NCI-H187 treated with DMSO at 0.1 percent for 48 hours (cell line): ENCODE data around the gene GPC1.

ENCODE experiments used
- DNase-seq: peaks from one replicate; lab custom pipeline; 2025; lab: John Stamatoyannopoulos, UW

The GPC1 gene

GRCh38 chr2:240413813-240414429 lies 21.5 kb upstream of the GPC1 start:
- DNase-seq = no peak

DNA sequence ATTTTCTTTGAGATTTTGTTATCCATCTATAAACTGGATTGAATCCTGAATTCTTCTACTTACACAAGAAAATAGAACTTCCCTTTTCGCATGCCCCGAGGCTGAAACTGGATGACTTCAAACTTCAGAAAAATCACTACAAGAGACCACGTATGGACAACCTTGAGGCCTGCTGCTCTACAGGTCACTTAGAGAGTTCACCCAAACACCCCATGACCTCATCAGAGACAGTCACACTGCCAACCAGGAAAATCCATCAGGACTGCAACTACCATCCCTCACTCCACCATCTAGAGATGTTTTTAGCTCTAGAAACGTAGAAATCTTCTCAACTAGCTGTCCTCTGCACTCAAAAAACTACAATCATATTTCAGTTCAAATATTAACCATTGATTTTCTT lies 18.6 kb upstream of the GPC1 start:
- DNase-seq = no peak

- DNase-seq = no peak
Observed at GRCh38 chr2:240418311-240418710, 17.2 kb upstream of the GPC1 start.

- no peak for DNase-seq
Observed at GRCh38 chr2:240419271-240419670, 16.2 kb upstream of the GPC1 start.

DNA sequence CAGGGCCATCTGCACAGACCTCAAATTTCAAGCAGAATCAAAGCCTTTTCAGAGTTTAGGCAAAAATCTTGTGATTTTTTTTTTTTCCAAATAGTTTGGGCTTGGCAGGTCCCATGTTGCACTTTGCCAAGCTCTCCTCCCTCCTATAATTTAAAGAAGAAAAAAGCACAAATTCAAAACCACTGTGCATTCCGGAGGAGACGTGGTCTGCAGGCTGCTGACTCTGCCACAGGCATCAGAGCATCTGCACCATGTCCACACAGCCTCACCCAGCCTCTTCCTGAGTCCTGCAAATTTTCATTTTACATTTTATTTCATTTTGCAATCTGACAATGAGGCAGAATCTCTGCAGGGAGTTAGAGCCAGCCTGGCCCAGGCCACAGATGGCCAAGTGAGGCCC lies 15.7 kb upstream of the GPC1 start:
- no peak for DNase-seq

- DNase-seq = no peak
Observed at GRCh38 chr2:240420206-240421104, 15.0 kb upstream of the GPC1 start.

DNA sequence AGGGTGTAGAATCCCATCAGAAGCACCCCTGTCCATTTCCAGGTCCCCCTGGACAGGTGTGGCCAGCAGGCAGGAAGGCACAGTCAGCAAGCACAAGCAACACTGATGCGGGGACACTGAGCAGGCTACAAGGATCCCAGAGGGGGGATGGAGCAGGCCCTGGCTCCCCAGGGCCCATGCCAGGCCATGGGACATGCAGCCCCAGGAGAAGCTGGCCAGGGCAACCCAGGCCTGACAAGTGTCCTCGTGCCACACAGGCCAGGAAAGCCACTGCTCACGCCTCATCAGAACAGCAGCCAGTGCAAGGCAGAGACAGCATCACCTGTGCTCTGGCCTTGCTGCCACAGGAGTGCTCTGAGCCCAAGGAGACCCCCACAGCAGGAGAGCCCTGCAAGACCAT lies 14.1 kb upstream of the GPC1 start:
- DNase-seq = no peak

- DNase-seq = no peak
Observed at GRCh38 chr2:240422658-240423329, 12.7 kb upstream of the GPC1 start.

DNA sequence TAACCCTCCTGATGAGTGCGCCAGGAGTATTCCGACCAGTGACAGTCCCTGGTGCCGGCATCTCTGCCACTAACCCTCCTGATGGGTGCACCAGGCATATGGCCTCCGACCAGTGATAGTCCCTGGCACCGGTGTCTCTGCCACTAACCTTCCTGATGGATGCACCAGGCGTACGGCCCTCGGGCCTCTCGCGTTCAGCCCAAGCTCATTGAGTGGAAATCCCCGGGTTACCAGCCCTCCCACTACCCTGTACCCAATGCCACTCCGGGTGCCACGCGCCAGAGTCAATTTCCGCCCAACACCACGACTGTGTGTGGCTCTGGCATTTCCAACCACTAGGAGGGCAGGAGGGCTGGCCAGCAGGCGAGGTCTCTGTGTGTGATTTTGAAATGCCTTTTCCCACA lies 11.7 kb upstream of the GPC1 start:
- DNase-seq = no peak

- no peak for DNase-seq
Observed at GRCh38 chr2:240424341-240425235, 10.9 kb upstream of the GPC1 start.

DNA sequence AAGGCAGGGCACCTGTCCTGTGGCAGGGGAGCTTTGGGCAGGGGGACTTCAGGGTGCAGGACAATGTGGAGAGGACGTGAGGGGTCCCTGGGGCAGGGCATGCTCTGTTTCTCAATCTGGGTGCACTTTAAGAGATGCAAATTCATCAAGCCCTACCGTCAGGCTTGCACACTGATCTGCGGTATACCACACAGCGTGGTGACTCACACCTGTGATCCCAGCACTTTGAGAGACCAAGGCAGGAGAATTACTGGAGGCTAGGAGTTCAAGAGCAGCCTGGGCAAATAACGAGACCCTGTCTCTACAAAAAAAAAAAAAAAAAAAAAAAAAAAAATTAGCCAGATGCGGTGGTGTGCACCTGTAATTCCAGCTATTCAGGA lies 10.2 kb upstream of the GPC1 start:
- DNase-seq = no peak

GRCh38 chr2:240425697-240426096 lies 9.8 kb upstream of the GPC1 start:
- no peak for DNase-seq

DNA sequence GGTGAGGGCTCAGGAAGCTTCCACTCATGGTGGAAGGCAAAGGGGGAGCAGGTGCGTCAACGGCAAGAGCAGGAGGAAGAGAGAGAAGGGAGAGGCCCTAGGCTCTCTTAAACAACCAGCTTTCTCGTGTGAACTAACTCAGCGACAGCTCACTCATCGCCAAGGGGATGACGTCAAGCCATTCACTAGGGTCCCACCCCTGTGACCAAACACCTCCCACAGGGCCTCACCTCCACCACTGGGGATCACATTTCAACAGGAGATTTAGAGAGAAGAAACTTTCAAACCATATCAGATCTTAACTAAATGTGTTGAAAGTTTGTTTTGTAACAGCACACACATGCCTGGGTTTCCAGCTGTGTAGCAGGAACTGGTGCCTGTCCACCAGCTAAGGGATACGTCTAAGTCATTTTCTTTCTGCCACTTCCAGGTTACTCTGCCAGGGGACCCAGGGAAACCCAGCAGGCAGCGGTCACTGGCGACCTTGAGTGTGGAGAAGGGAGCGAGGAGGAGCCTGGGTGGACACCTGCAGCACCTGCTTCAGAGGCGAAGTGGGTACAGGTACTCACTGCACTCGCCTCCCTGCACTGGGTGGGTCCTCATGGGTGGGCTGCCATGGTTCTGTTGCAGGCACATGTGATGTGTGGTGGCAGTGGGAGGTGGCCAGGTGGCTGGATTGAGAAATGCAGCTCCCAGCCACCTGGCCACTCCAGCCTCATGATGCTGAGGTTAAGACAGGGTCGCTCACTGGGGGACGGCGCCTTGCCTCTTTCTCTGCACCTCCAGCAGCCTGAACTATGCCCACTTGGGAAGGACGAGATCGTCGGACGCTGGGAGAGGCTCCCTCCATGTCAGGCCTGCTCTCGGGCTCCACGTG lies 8.4 kb upstream of the GPC1 start:
- no peak for DNase-seq

DNA sequence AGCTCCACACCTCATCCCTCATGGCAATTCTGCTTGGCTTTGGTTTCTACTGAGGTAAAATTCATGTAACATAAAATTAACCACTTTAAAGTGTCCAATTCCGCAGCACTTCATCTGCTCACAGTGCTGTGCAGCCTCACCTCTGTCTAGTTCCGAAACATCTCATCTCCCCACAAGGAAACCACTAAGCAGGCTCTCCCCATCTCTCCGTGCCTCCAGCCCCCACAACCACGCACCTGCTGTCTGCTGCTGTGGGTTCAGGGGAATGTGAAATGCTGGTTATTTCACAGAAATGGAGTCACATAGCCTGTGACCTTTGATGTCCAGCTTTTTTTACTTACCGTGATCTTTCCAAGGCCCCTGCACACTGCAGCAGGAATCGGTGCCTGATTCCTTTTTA lies 7.7 kb upstream of the GPC1 start:
- no peak for DNase-seq

DNA sequence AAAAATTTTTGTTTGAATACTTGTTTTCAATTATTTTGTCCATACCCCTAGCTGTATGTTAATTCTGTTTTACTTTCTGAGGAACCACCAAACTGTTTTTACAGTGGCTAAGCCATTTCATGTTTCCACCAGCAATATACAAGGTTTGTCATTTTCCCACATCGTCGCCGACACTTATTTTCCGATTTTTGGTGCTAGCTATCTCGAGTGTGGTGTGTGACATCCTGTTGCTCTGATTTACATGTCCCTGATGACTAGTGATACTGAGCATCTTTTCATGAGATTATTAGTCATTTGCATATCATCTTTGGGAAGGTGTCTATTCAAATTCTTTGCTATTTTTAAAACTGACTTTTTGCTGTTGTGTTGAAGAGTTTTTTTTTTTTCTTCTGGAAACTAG lies 7.2 kb upstream of the GPC1 start:
- no peak for DNase-seq

GRCh38 chr2:240429341-240429871 lies 6.1 kb upstream of the GPC1 start:
- no peak for DNase-seq

- no peak for DNase-seq
Observed at GRCh38 chr2:240429872-240430491, 5.5 kb upstream of the GPC1 start.

DNA sequence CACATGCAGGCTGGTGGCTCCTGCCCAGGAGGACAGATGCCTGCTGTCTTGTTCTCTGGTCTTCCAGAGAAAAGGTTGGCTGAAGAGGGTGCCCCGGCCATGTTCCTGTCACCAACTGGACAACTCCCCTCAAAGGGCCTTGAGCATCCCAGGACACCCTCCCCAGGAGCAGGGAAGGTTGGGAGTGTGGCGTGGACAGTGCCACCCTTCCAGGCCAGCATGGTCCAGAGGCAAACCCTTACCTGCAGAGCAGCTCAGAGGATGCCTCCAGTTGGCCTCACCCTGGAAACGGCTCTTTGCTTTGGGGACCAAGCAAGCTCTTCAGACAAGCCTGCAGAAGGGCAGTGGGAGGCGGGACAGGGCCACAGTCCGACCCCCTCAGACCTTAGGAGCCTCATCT lies 4.9 kb upstream of the GPC1 start:
- DNase-seq = no peak

GRCh38 chr2:240431271-240431660 lies 4.2 kb upstream of the GPC1 start:
- DNase-seq = no peak

- DNase-seq = no peak
Observed at GRCh38 chr2:240431661-240432424, 3.6 kb upstream of the GPC1 start.
